ENCODE data around the gene S100A13.
"Not testable (repeated sequence)": the region's sequence is repeated elsewhere in the genome, so short reads cannot be mapped to it uniquely, and the experiment has no call there.

Gene S100A13

GRCh38 chr1:153626904-153627714 is at the start of gene S100A13:
TSS of gene S100A13 (minus strand) at chr1:153627505. CDS start at chr1:153626472, 1,033 bp downstream.
- TF ChIP-seq CTCF (conservative IDR thresholded peaks at IDR 0.05; ENCODE audit: low read depth, low read length): peak; percentile 85
- peak; percentile 87 for DNase-seq (ENCODE audit: low read depth)
- peak within 1 kb of the TSS; percentile 62 for H3K4me3 ChIP-seq (ENCODE audit: low read length)

GRCh38 chr1:153673511-153673910 is 46.2 kb upstream of the S100A13 start:
- TF ChIP-seq CTCF (conservative IDR thresholded peaks at IDR 0.05; ENCODE audit: low read depth, low read length): no peak
- H3K4me3 ChIP-seq (ENCODE audit: low read length): no peak overlapping the region
- no peak for DNase-seq (ENCODE audit: low read depth)

DNA sequence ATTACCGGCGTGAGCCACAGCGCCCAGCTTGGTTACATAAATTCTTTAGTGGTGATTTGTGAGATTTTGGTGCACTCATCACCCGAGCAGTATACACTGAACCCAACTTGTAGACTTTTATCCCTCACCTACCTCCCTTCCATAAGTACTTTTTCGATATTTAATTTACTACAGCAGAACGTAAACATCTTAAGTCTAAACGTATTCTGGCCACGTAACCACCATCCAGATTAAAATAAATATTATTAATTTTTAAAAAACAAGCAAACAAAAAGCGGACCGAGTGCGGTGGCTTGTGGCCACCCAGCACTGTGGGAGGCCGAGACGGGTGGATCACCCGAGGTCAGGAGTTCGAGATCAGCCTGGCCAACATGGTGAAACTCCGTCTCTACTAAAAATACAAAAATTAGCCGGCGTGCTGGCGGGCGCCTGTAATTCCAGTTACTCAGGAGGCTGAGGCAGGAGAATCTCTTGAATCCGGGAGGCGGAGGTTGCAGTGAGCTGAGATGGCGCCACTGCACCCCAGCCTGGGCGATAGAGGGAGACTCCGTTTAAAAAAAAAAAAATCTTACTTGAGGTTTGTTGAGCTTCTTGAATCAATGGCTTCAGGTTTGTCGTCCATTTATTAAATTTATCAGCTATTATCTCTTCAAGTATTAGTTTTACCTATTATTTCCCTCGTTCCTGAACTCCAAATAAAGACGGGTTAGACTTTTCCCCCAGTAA is 44.5 kb upstream of the S100A13 start:
- peak overlapping the region; percentile 71 for H3K4me3 ChIP-seq (ENCODE audit: low read length)
- peak; percentile 29 for DNase-seq (ENCODE audit: low read depth)

- DNase-seq (ENCODE audit: low read depth): peak; percentile 99
- peak within 1 kb of the TSS; percentile 97 for H3K4me3 ChIP-seq (ENCODE audit: low read length)
- TF ChIP-seq CTCF (conservative IDR thresholded peaks at IDR 0.05; ENCODE audit: low read depth, low read length): peak; percentile 27
Measured at GRCh38 chr1:153670859-153671627, 43.7 kb upstream of the S100A13 start, which contains the start of gene ILF2. TSS of gene ILF2 (minus strand) at chr1:153670993. CDS start at chr1:153670922, 71 bp downstream.

DNA sequence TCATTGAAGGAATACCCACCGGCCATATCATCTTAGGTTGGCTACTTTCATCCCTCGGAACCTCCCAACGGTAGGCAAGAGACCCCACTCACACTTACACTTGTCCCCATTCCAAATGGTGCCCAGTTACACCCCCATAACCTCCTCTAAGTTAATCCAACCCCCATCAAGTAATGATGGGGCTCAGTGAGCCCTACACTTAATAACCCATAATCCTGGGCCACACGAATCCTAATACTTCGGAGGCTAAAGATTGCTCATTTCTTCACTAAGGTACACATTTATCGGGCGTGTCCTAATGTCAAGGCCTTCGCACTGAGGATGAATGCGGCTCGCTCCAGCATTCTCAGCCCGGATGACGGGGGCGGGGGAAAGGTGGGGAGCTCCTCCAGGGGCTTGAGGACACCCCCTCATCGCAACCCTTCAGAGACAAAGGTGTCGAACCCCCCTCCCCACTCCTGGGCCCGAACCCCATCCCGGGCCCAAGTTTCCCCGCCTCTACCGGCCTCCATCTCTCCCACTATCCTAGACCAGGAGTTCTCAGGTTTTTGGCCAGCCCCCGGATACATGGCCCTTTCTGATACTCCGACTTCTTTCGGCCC is 43.1 kb upstream of the S100A13 start:
- peak overlapping the region; percentile 97 for H3K4me3 ChIP-seq (ENCODE audit: low read length)
- no peak for TF ChIP-seq CTCF (conservative IDR thresholded peaks at IDR 0.05; ENCODE audit: low read depth, low read length)
- no peak for DNase-seq (ENCODE audit: low read depth)

DNA sequence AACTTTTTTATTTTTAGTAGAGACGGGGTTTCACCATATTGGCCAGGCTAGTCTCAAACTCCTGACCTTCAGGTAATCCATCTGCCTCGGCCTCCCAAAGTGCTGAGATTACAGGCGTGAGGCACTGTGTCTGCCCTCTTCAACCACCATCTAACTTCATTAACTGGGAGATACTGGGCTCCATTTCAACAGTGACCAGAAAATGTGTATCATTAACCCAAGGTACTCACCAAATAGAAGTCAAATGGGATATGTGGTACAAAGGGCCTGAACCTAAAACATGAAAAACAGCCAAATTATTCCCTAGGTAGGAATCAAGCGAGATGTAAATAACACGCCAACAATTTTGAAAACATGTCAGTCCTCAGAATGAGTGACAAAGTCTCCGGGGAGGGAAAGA is 42.3 kb upstream of the S100A13 start:
- TF ChIP-seq CTCF (conservative IDR thresholded peaks at IDR 0.05; ENCODE audit: low read depth, low read length): no peak
- no peak for DNase-seq (ENCODE audit: low read depth)
- peak overlapping the region; percentile 97 for H3K4me3 ChIP-seq (ENCODE audit: low read length)

DNA sequence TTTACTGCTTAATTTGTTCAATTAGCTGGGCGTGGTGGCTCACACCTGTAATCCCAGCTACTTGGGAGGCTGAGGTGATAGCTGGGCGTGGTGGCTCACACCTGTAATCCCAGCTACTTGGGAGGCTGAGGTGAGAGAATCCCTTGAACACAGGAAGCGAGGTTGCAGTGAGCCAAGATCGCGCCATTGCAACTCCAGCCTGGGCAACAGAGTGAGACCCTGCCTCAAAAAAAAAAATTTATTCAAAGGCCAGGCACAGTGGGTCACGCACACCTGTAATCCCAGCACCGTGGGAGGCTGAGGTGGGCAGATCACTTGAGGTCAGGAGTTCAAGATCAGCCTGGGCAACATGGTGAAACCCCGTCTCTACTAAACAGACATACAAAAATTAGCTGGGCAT is 41.4 kb upstream of the S100A13 start:
- DNase-seq (ENCODE audit: low read depth); H3K4me3 ChIP-seq (ENCODE audit: low read length): not testable (repeated sequence)
